ENCODE data around the gene TMEM9B. TPM values are rescaled to one million over a fixed set of nuclear protein-coding genes. Genes with fewer than 3 reads are reported as not detected.

TMEM9B gene
- polyA plus RNA-seq, 3 donors, result 25.5 to 149 (median 141) TPM

- 88% methylated on average over 6 of the region's 9 CpGs for WGBS (ENCODE audit: insufficient coverage)
- H3K9me3 ChIP-seq (replicated peaks in 1 of 2; ENCODE audit: control insufficient read depth in 1 of 2, insufficient read depth in 1 of 2, low read length in 2 of 2), result no peaks in the 10 kb centered on the region
- no peaks in the 10 kb centered on the region for H3K4me1 ChIP-seq (ENCODE audit: control insufficient read depth in 1 of 2, insufficient read depth in 2 of 2, low read length in 2 of 2)
- no peaks in the 10 kb centered on the region for H3K27me3 ChIP-seq (ENCODE audit: control insufficient read depth in 2 of 2, insufficient read depth in 2 of 2, low read length in 2 of 2)
- intact Hi-C loops (cut with micrococcal nuclease), result no loop called here
- no peak for TF ChIP-seq CTCF (IDR thresholded peaks at IDR 0.05)
- H3K27me3 Mint-ChIP-seq (ENCODE audit: low read depth in 3 of 3), result peaks cover 0 to 3% (median 0%) of the 10 kb centered on the region in 3 donors
- H3K4me3 ChIP-seq (replicated peaks in 1 of 3; ENCODE audit: low read depth in 2 of 3, low read length in 3 of 3), result no peak overlapping the region
- no peak overlapping the region for H2AFZ ChIP-seq (ENCODE audit: insufficient read depth, low read depth, low read length, poor library complexity, severe bottlenecking)
- peaks cover under 1% of the 10 kb centered on the region for H3K4me1 Mint-ChIP-seq
- H3K27ac ChIP-seq (ENCODE audit: low read depth in 1 of 2, low read length in 2 of 2), result no peak overlapping the region
- H3K27ac Mint-ChIP-seq, result no peak overlapping the region
- DNase-seq, result no peak
- peaks cover 0 to 4% of the 10 kb centered on the region in 2 donors for H3K36me3 ChIP-seq (replicated peaks in 1 of 2; ENCODE audit: control insufficient read depth in 1 of 2, insufficient read depth in 2 of 2, low read length in 2 of 2)
- H3K79me2 ChIP-seq (ENCODE audit: insufficient read depth, low read length), result no peaks in the 10 kb centered on the region
- H3K4me2 ChIP-seq (replicated peaks; ENCODE audit: extremely low read depth, low read length, poor library complexity, severe bottlenecking), result no peak overlapping the region
- H4K20me1 ChIP-seq (ENCODE audit: insufficient read depth, low read length), result no peaks in the 10 kb centered on the region
- H3K9ac ChIP-seq (ENCODE audit: insufficient read depth, low read length, poor library complexity, severe bottlenecking), result no peak overlapping the region
- H3K36me3 Mint-ChIP-seq, result peaks cover 1 to 13% of the 10 kb centered on the region in 2 donors
- peaks cover 0 to 2% (median 0%) of the 10 kb centered on the region in 7 donors for H3K9me3 Mint-ChIP-seq
- H3K4me3 Mint-ChIP-seq, result no peak overlapping the region
Measured at GRCh38 chr11:8928981-8929615, 35.1 kb downstream of the TMEM9B start.

GRCh38 chr11:8928205-8928604 lies 36.0 kb downstream of the TMEM9B start:
- Histone ChIP-seq H3K27ac (ENCODE audit: low read depth in 1 of 2, low read length in 2 of 2) (no peak overlapping the region), H3K4me1 (ENCODE audit: control insufficient read depth in 1 of 2, insufficient read depth in 2 of 2, low read length in 2 of 2) (no peaks in the 10 kb centered on the region), H3K79me2 (ENCODE audit: insufficient read depth, low read length) (no peaks in the 10 kb centered on the region), H3K4me3 (replicated peaks in 1 of 3; ENCODE audit: low read depth in 2 of 3, low read length in 3 of 3) (no peak overlapping the region), H3K9ac (ENCODE audit: insufficient read depth, low read length, poor library complexity, severe bottlenecking) (no peak overlapping the region), H3K9me3 (replicated peaks in 1 of 2; ENCODE audit: control insufficient read depth in 1 of 2, insufficient read depth in 1 of 2, low read length in 2 of 2) (no peaks in the 10 kb centered on the region), H3K27me3 (ENCODE audit: control insufficient read depth in 2 of 2, insufficient read depth in 2 of 2, low read length in 2 of 2) (no peaks in the 10 kb centered on the region), H3K4me2 (replicated peaks; ENCODE audit: extremely low read depth, low read length, poor library complexity, severe bottlenecking) (no peak overlapping the region), H4K20me1 (ENCODE audit: insufficient read depth, low read length) (no peaks in the 10 kb centered on the region), H3K36me3 (replicated peaks in 1 of 2; ENCODE audit: control insufficient read depth in 1 of 2, insufficient read depth in 2 of 2, low read length in 2 of 2) (peaks cover 0 to 7% of the 10 kb centered on the region in 2 donors), H2AFZ (ENCODE audit: insufficient read depth, low read depth, low read length, poor library complexity, severe bottlenecking) (no peak overlapping the region)
- WGBS (ENCODE audit: insufficient coverage), result 96% methylated on average over 4 of the region's 4 CpGs
- no peak for DNase-seq
- Mint-ChIP-seq H3K27ac (no peak overlapping the region), H3K27me3 (ENCODE audit: low read depth in 3 of 3) (peaks cover 0 to 3% (median 0%) of the 10 kb centered on the region in 3 donors), H3K4me1 (peaks cover 4% of the 10 kb centered on the region), H3K4me3 (no peak overlapping the region), H3K9me3 (peaks cover 0 to 2% (median 0%) of the 10 kb centered on the region in 7 donors), H3K36me3 (peaks cover 1 to 13% of the 10 kb centered on the region in 2 donors)
- TF ChIP-seq CTCF (IDR thresholded peaks at IDR 0.05), result no peak
- intact Hi-C loops (cut with micrococcal nuclease), result no loop called here

Data from CD14-positive monocyte (primary cell).